Liver (tissue), 3 donors: Measurements from ENCODE around the gene LPAR3.

Experiments used
- FOXA1 ChIP-seq: IDR thresholded peaks from 2 replicates; pipeline ENCODE4 v1.6.1; 2016; ENCODE audit warnings: antibody characterized with exemption
- HNF4A ChIP-seq, 2 donors: conservative IDR thresholded peaks; 2 replicates each; pipeline ENCODE4 v1.6.1; 2016; ENCODE audit warnings: antibody characterized with exemption in 2 of 2, mild to moderate bottlenecking in 2 of 2
- SP1 ChIP-seq: IDR thresholded peaks from 2 replicates; pipeline ENCODE4 v1.6.1; 2018; ENCODE audit warnings: antibody characterized with exemption, mild to moderate bottlenecking
- TAF1 ChIP-seq: conservative IDR thresholded peaks from 2 replicates; pipeline ENCODE4 v1.6.1; 2016; ENCODE audit warnings: antibody characterized with exemption, mild to moderate bottlenecking
- YY1 ChIP-seq: IDR thresholded peaks from 2 replicates; pipeline ENCODE4 v1.6.1; 2016; ENCODE audit warnings: antibody characterized with exemption, mild to moderate bottlenecking
- TF ChIP-seq, protein P1 (sequence below): IDR thresholded peaks from 2 replicates; pipeline ENCODE4 v1.6.1; 2016; ENCODE audit warnings: antibody characterized with exemption
- TF ChIP-seq, protein P2 (sequence below): fragments of 150-350 bp; IDR thresholded peaks from 2 replicates; pipeline ENCODE4 v1.5.1; 2017; ENCODE audit warnings: improper control_type of control experiment, low read depth, low read length; ENCODE audit not compliant: missing input control
- TF ChIP-seq, protein P3 (sequence below): IDR thresholded peaks from 2 replicates; pipeline ENCODE4 v1.6.1; 2016; ENCODE audit warnings: antibody characterized with exemption
- donor health status: healthy.
- donor health status: healthy.

DNA sequence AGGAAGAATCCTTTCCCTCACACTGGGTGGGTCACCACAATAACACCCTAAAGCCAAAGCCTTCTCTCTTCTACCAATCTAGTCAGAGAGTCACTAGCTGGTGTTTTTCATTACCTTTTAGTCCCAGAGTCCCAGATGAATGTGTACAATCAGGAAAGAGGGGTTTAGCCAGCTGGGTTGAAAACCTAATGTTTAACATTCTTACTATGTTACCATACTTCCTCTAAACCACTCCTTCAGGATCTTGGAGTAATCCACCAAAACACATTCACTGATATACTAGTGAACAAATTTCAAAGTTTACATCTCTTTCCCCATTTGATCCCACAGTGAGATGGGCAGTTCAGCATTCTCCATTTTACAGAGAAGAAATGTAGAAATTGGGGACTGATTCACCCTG is 9.7 kb downstream of the LPAR3 start:
- TF ChIP-seq SP1 (no peak), HNF4A (conservative IDR thresholded peaks at IDR 0.05) (no peak), FOXA1 (no peak), YY1 (no peak), TAF1 (no peak)
- TF ChIP-seq, protein P1, sequence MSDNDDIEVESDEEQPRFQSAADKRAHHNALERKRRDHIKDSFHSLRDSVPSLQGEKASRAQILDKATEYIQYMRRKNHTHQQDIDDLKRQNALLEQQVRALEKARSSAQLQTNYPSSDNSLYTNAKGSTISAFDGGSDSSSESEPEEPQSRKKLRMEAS, result no peak
- TF ChIP-seq, protein P2, sequence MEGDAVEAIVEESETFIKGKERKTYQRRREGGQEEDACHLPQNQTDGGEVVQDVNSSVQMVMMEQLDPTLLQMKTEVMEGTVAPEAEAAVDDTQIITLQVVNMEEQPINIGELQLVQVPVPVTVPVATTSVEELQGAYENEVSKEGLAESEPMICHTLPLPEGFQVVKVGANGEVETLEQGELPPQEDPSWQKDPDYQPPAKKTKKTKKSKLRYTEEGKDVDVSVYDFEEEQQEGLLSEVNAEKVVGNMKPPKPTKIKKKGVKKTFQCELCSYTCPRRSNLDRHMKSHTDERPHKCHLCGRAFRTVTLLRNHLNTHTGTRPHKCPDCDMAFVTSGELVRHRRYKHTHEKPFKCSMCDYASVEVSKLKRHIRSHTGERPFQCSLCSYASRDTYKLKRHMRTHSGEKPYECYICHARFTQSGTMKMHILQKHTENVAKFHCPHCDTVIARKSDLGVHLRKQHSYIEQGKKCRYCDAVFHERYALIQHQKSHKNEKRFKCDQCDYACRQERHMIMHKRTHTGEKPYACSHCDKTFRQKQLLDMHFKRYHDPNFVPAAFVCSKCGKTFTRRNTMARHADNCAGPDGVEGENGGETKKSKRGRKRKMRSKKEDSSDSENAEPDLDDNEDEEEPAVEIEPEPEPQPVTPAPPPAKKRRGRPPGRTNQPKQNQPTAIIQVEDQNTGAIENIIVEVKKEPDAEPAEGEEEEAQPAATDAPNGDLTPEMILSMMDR, result no peak
- TF ChIP-seq, protein P3, sequence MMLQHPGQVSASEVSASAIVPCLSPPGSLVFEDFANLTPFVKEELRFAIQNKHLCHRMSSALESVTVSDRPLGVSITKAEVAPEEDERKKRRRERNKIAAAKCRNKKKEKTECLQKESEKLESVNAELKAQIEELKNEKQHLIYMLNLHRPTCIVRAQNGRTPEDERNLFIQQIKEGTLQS, result no peak
